CD4-positive, alpha-beta T cell treated with Interferon gamma for 1 hour (primary cell): ENCODE results near the gene ROR1.
"Not testable (repeated sequence)": the region's sequence is repeated elsewhere in the genome, so short reads cannot be mapped to it uniquely, and the experiment has no call there.

Experiments used
- DNase-seq: peaks from one replicate; pipeline ENCODE4 v3.0.0-alpha.2; 2020

ROR1 gene

DNA sequence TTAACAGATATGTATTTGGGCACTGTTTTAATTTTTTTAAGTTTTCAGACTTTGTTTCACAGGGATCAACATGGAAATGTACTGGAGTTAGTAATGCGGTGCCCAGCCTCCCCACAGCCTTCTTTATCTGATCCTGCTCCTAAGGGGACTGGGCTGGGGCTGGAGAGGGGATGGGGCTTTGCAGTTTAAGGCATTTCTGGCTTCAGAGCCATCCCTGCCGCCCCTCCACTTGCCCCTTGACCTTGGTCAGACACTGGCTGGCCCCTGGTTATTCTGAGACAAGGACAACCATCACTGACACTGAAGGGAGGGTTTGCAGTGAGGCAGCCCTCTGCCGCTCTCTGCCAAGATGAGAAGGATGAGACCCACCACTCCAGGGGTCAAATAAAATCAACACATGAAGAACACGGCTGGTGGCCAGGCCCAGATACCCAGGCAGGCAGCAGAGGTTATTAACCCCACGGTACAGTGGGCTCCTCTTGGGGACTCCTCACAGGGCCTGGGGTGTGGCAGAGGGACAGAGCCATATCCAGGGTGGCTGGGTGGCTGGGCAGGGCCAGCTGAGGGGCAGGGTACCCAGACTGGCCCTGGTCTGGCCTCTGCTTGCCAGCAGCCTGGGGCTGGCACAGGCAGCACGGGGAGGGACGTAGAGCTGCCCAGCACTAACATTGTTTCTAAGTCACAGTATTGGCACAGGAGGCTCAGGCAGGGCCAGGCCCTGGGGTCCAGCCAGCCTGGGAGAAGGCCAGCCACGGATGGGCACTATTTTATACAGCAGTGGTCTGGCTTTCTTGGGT is 422.5 kb downstream of the ROR1 start:
- no peak for DNase-seq

DNA sequence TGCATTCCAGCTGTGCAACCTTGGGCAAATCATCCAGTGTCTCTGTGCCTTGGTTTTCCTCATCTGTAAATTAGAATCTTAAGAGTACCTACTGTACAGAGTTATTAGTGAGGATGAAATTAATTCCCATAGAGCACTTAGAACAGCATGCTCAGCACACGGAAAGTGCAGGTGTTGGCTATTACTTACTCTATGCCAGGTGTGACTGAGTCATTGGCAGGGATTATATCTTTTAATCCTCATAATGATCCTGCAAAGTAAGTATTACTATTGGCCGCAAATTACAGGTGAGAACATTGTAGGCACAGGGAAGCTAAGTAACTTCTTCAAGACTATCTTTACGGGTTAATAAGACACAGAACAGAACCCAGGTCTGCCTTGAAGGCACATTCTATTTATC is 423.3 kb downstream of the ROR1 start:
- no peak for DNase-seq

GRCh38 chr1:64199154-64199553 is 425.3 kb downstream of the ROR1 start:
- no peak for DNase-seq

DNA sequence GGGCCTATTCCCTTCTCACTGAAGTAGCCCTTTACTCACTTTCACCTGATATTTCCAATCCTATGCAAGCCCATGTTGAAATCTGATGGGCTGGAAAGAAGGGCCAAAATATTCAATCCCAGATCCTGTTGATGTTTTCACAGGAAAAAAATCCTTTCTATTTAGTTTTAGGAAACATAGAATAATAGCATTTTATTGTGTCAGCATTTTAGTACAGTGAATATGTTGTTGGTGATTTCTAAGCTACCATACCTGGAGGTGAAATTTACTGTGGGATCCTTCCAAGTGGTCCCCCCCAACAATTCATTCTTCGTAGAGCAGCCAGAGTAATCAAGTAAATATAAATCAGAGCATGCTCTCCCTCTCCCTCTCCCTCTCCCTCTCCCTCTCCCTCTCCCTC is 426.2 kb downstream of the ROR1 start:
- no peak for DNase-seq

- no peak for DNase-seq
Measured at GRCh38 chr1:64203420-64203819, 429.6 kb downstream of the ROR1 start, which contains the start of gene UBE2U. TSS of gene UBE2U (plus strand) at chr1:64203623. CDS start at chr1:64204051, 428 bp downstream.

DNA sequence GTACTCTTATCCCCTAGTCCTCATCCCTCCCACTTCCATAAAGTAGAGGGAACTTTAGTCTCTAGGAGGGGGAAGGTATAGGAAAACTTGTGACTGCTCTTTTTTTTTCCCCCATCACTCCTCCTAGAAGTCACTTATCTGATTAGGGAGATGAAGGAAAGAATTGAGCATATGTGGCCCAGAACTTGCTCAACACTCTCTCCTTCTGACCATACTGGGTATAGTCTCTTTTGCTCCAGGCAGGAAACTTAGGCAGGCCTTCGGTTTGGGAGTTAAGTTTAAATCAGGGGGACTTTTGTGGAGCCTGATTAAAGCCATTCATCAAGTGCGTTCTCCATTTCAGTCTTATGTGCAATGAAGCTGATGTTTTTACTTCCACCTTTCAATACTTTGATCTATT is 435.4 kb downstream of the ROR1 start:
- no peak for DNase-seq

- no peak for DNase-seq
Measured at GRCh38 chr1:64212031-64212430, 438.2 kb downstream of the ROR1 start.

DNA sequence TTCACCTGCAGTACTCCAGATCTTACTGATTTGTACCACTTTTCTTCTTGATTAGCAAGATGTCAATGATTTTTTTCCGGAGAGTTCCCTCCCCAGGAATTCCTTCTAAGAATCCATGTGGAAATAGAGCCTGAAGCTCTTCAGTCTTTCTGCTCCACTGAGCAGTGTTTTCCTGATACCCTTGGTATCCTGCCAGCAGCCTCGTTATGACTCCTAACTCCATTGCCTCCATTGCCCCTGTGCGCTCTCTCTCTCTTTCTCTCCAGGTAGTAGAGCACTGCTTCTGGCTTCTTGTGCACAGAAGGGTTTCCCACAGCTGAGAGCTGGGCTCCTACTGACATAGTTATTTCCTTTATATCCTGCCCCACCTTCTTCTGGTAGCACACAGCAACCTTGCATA is 441.8 kb downstream of the ROR1 start:
- no peak for DNase-seq

DNA sequence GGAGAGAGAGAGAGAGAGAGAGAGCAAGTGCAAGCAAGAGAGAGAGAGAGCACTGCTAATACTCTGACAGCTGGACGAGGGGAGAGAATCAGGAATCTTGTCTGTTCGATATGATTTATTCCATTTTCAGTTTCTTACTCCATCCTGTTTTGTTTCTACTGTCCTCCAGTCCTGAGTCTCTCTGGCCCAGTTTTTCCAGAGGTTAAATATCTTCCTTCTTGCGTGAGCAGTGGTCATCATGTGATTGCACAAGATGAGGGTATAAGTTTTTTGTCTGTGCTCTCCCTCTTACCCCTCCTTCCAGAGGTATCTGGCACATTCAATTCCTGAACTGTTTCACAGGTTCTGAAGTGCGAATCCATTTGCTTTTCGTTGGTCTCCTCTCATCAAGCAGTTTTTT is 446.4 kb downstream of the ROR1 start:
- no peak for DNase-seq

- no peak for DNase-seq
Measured at GRCh38 chr1:64223329-64224151, 449.7 kb downstream of the ROR1 start.

DNA sequence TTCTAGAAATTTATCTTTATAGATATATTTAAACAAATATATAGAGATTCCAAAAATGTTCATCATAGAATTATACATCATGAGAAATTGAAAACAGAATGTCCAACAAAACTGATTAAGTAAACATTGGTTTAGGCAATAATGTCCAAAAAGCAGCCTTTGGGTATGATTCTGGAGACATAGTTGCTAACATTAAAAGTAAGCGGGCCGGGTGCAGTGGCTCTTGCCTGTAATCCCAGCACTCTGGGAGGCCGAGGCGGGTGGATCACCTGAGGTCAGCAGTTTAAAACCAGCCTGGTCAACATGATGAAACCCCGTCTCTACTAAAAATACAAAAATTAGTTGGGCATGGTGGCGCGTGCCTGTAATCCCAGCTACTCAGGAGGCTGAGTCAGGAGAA is 450.4 kb downstream of the ROR1 start:
- not testable (repeated sequence) for DNase-seq

GRCh38 chr1:64228167-64228957 is 454.5 kb downstream of the ROR1 start:
- DNase-seq = no peak

GRCh38 chr1:64229307-64229706 is 455.5 kb downstream of the ROR1 start:
- DNase-seq = no peak
